COLO668 (cell line): ENCODE results near the gene MYH7B.

Experiments used
- DNase-seq: peaks from one replicate; lab custom pipeline; 2025; ENCODE audit not compliant: unreplicated experiment; lab: John Stamatoyannopoulos, UW

MYH7B gene

GRCh38 chr20:35004051-35004725, 48.5 kb downstream of the MYH7B start:
- DNase-seq, result no peak

GRCh38 chr20:35004749-35005462, 49.2 kb downstream of the MYH7B start:
- no peak for DNase-seq
